SK-N-SH (cell line): ENCODE data around the gene SLAMF8. TPM values are rescaled to one million over a fixed set of nuclear protein-coding genes. Genes with fewer than 3 reads are reported as not detected.

Experiments used
- CTCF ChIA-PET: fragments of 300-600, 350-600 bp; formaldehyde crosslinking; extraction: SDS; loops from one replicate; lab custom pipeline; 2021; lab: Yijun Ruan, JAX
- POLR2A ChIA-PET: fragments of 350-600 bp; sonication (Branson Sonifier 250); formaldehyde crosslinking; extraction: SDS; loops from one replicate; lab custom pipeline; 2020; ENCODE audit warnings: antibody characterized with exemption, inconsistent platforms; lab: Yijun Ruan, JAX
- DNase-seq: peaks from one replicate; pipeline ENCODE4 v3.0.0; 2012
- H2AFZ ChIP-seq: fragments of 200-600 bp; sonication (generic); 2 replicates; pipeline ENCODE4 v1.8.1; 2016; ENCODE audit warnings: antibody characterized with exemption, mild to moderate bottlenecking, low read depth
- H3F3A ChIP-seq: fragments of 200-600 bp; sonication (generic); replicated peaks from 2 replicates; pipeline ENCODE3; 2016; ENCODE audit warnings: antibody characterized with exemption, mild to moderate bottlenecking; ENCODE audit not compliant: insufficient read depth
- H3K27ac ChIP-seq, 2 experiments: fragments of 200-500 bp in 1 of 2; fragments of 200-600 bp in 1 of 2; sonication (Bioruptor generic) in 1 of 2; sonication (generic), shearing (Covaris generic) in 1 of 2; 2 replicates each; pipeline versions ENCODE4 v1.5.1 to v1.6.1; 2014 to 2016; ENCODE audit warnings: low read depth in 2 of 2, inconsistent platforms in 1 of 2, low read length in 1 of 2, mild to moderate bottlenecking in 1 of 2, mixed read lengths in 1 of 2
- H3K27me3 ChIP-seq: fragments of 200-600 bp; sonication (generic), shearing (Covaris generic); 2 replicates; pipeline ENCODE4 v1.6.1; 2016; ENCODE audit warnings: mixed run types; ENCODE audit not compliant: insufficient read depth
- H3K36me3 ChIP-seq, 2 experiments: fragments of 200-500 bp in 1 of 2; fragments of 200-600 bp in 1 of 2; sonication (Bioruptor generic) in 1 of 2; sonication (generic) in 1 of 2; replicated peaks in 1 of 2; 2 replicates each; pipeline versions ENCODE3 to v1.5.1; 2014 to 2016; ENCODE audit warnings: low read length in 1 of 2, mild to moderate bottlenecking in 1 of 2; ENCODE audit not compliant: insufficient read depth in 2 of 2, control insufficient read depth in 1 of 2
- H3K4me1 ChIP-seq, 2 experiments: fragments of 200-500 bp in 1 of 2; fragments of 200-600 bp in 1 of 2; sonication (Bioruptor generic) in 1 of 2; sonication (generic), shearing (Covaris generic) in 1 of 2; 2 replicates each; pipeline versions ENCODE4 v1.5.1 to v1.6.1; 2014 to 2016; ENCODE audit warnings: low read depth in 1 of 2, low read length in 1 of 2, mixed run types in 1 of 2; ENCODE audit not compliant: insufficient read depth in 2 of 2, control insufficient read depth in 1 of 2
- H3K4me2 ChIP-seq: fragments of 200-600 bp; sonication (generic), shearing (Covaris generic); 2 replicates; pipeline ENCODE4 v1.6.1; 2017; ENCODE audit warnings: mixed run types
- H3K4me3 ChIP-seq, 2 experiments: fragments of 200-500 bp in 1 of 2; fragments of 200-600 bp in 1 of 2; sonication (Bioruptor generic) in 1 of 2; sonication (generic), shearing (Covaris generic) in 1 of 2; 2 replicates each; pipeline versions ENCODE4 v1.5.1 to v1.8.1; 2014 to 2016; ENCODE audit warnings: low read depth in 2 of 2, inconsistent platforms in 1 of 2, low read length in 1 of 2, mild to moderate bottlenecking in 1 of 2, mixed read lengths in 1 of 2, moderate library complexity in 1 of 2
- H3K79me2 ChIP-seq: fragments of 200-600 bp; sonication (generic); 2 replicates; pipeline ENCODE4 v1.8.1; 2017; ENCODE audit warnings: mild to moderate bottlenecking; ENCODE audit not compliant: insufficient read depth
- H3K9ac ChIP-seq: fragments of 200-600 bp; sonication (generic); 2 replicates; pipeline ENCODE4 v1.6.1; 2017; ENCODE audit warnings: mixed run types
- H3K9me2 ChIP-seq: fragments of 200-600 bp; sonication (generic); 2 replicates; pipeline ENCODE4 v1.6.1; 2017; ENCODE audit warnings: mixed run types
- H3K9me3 ChIP-seq: fragments of 200-600 bp; sonication (generic); 2 replicates; pipeline ENCODE4 v1.6.1; 2017; ENCODE audit warnings: mixed run types, mild to moderate bottlenecking, moderate library complexity
- H4K20me1 ChIP-seq: fragments of 200-600 bp; sonication (generic); 2 replicates; pipeline ENCODE4 v1.6.1; 2017; ENCODE audit warnings: mild to moderate bottlenecking, mixed run types; ENCODE audit not compliant: insufficient read depth
- EP300 ChIP-seq, 2 experiments: IDR thresholded peaks; 2 replicates each; pipeline versions ENCODE4 v1.4.0 to v1.6.1; 2012; ENCODE audit warnings: borderline replicate concordance in 1 of 2, low read depth in 1 of 2, low read length in 1 of 2
- EZH2phosphoT487 ChIP-seq: fragments of 200-600 bp; sonication (generic); IDR thresholded peaks from 2 replicates; pipeline ENCODE4 v1.6.1; 2017; ENCODE audit warnings: low read depth, mixed run types, mild to moderate bottlenecking, antibody characterized with exemption, moderate library complexity, borderline replicate concordance
- FOSL2 ChIP-seq: IDR thresholded peaks from 2 replicates; pipeline ENCODE4 v1.4.0; 2012; ENCODE audit warnings: low read depth, mild to moderate bottlenecking, moderate library complexity, borderline replicate concordance
- FOXJ3 ChIP-seq: sonication (generic); formaldehyde crosslinking; IDR thresholded peaks from 2 replicates; pipeline ENCODE4 v1.5.1; 2020; ENCODE audit warnings: mild to moderate bottlenecking, missing genetic modification reagents
- GATA2 ChIP-seq: sonication (generic); formaldehyde crosslinking; IDR thresholded peaks from 2 replicates; pipeline ENCODE4 v1.5.0; 2020; ENCODE audit warnings: mild to moderate bottlenecking, missing genetic modification reagents
- JUND ChIP-seq: IDR thresholded peaks from 2 replicates; pipeline ENCODE4 v1.4.0; 2012
- MAX ChIP-seq: IDR thresholded peaks from 2 replicates; pipeline ENCODE4 v1.4.0; 2012; ENCODE audit warnings: low read depth
- NFIC ChIP-seq: IDR thresholded peaks from 2 replicates; pipeline ENCODE4 v1.4.0; 2012; ENCODE audit warnings: borderline replicate concordance
- NRF1 ChIP-seq: IDR thresholded peaks from 2 replicates; pipeline ENCODE4 v1.6.1; 2012; ENCODE audit warnings: low read depth, mild to moderate bottlenecking, low read length
- RAD21 ChIP-seq: IDR thresholded peaks from 2 replicates; pipeline ENCODE4 v1.6.1; 2012; ENCODE audit warnings: mild to moderate bottlenecking, low read length
- RCOR1 ChIP-seq: fragments of 150-350 bp; IDR thresholded peaks from 2 replicates; pipeline ENCODE4 v1.6.1; 2017; ENCODE audit warnings: antibody characterized with exemption, low read length
- SIN3A ChIP-seq: IDR thresholded peaks from 2 replicates; pipeline ENCODE4 v1.6.1; 2012; ENCODE audit warnings: low read depth, mild to moderate bottlenecking, low read length, moderate library complexity, borderline replicate concordance
- SMC3 ChIP-seq: IDR thresholded peaks from 2 replicates; pipeline ENCODE4 v1.6.1; 2012; ENCODE audit warnings: low read depth, low read length, improper control_type of control experiment
- TCF12 ChIP-seq: IDR thresholded peaks from 2 replicates; pipeline ENCODE4 v1.4.0; 2012
- WGBS: methylation state at CpG from one replicate; pipeline ENCODE4 v1.1.6; 2017; ENCODE audit warnings: low lambda C conversion rate; 5-methylcytosine and 5-hydroxymethylcytosine counted together
- polyA plus RNA-seq, 3 experiments: library from polyadenylated mRNA; depleted of rRNA; stranded (reverse); fragments of >200 nt; gene quantifications; 2 replicates each; pipeline ENCODE4 v1.2.3, GENCODE V29; 2012

SLAMF8 gene
- polyA plus RNA-seq, 1 of the 3 experiments (the other 2 are of a cell fraction) = not detected

- TF ChIP-seq FOSL2 = no peak
- no peak for TF ChIP-seq EP300 (IDR thresholded peaks at IDR 0.05; ENCODE audit: borderline replicate concordance in 1 of 2, low read depth in 1 of 2, low read length in 1 of 2)
- TF ChIP-seq RCOR1 = no peak
- no peak for TF ChIP-seq EZH2phosphoT487
These were observed 47.0 kb downstream of the SLAMF8 start (continued) for GRCh38 chr1:159873530-159874143.

- H3K79me2 ChIP-seq = no peaks in the 10 kb centered on the region
- H3K27ac ChIP-seq = no peak overlapping the region
- TF ChIP-seq GATA2 (CRISPR knock-in tag) = no peak
- no peak for TF ChIP-seq NFIC
- no peak for TF ChIP-seq SIN3A
- TF ChIP-seq TCF12 = no peak
- H2AFZ ChIP-seq = no peak overlapping the region
- H3K4me3 ChIP-seq = no peak overlapping the region
- ChIA-PET POLR2A (interaction anchor here (0.6 kb wide), 1 partner anchor 9 kb away, joined by 3 read pairs; no protein-coding TSS in a partner anchor), CTCF (interaction anchor here (1.5 to 6.7 kb wide), 3 partner anchors 14 to 56 kb away, joined by 5 to 76 read pairs (median 9); no protein-coding TSS in a partner anchor)
- H3K36me3 ChIP-seq = no peaks in the 10 kb centered on the region
- H3K4me1 ChIP-seq = peaks cover 12 to 16% of the 10 kb centered on the region in 2 experiments; a peak in 2 of 4 replicates
- no peaks in the 10 kb centered on the region for H3K9me3 ChIP-seq
- H3F3A ChIP-seq = peaks cover 5% of the 10 kb centered on the region
- H4K20me1 ChIP-seq = no peaks in the 10 kb centered on the region
- no peak for DNase-seq
- H3K9ac ChIP-seq = no peak overlapping the region
- 93% methylated on average over 6 of the region's 6 CpGs for WGBS
- H3K9me2 ChIP-seq = no peaks in the 10 kb centered on the region
- H3K4me2 ChIP-seq = no peak overlapping the region
- H3K27me3 ChIP-seq = no peaks in the 10 kb centered on the region
These were observed 51.2 kb downstream of the SLAMF8 start for GRCh38 chr1:159877695-159878444.

- Histone ChIP-seq H3K27me3 (no peaks in the 10 kb centered on the region), H2AFZ (no peak overlapping the region), H3K36me3 (no peaks in the 10 kb centered on the region), H3K4me3 (no peak overlapping the region), H3K9ac (no peak overlapping the region), H3K79me2 (no peaks in the 10 kb centered on the region), H4K20me1 (no peaks in the 10 kb centered on the region), H3K9me3 (no peaks in the 10 kb centered on the region), H3K4me1 (peaks cover 14 to 16% of the 10 kb centered on the region in 2 experiments; a peak in 2 of 4 replicates), H3K4me2 (no peak overlapping the region), H3K27ac (no peak overlapping the region), H3F3A (peaks cover 5% of the 10 kb centered on the region), H3K9me2 (no peaks in the 10 kb centered on the region)
- TF ChIP-seq NRF1 (no peak), JUND (no peak), RAD21 (no peak), MAX (no peak), SMC3 (no peak), RCOR1 (no peak), FOXJ3 (CRISPR knock-in tag) (no peak), FOSL2 (no peak)
- 96% methylated on average over 3 of the region's 3 CpGs for WGBS
- ChIA-PET CTCF (interaction anchor here (2.0 to 6.7 kb wide), 3 partner anchors 12 to 81 kb away, joined by 9 to 76 read pairs (median 34); no protein-coding TSS in a partner anchor), POLR2A (no interaction called here)
- no peak for DNase-seq
These were observed 52.5 kb downstream of the SLAMF8 start for GRCh38 chr1:159879136-159879535.
